ENCODE results near the gene PHF1.
"Not testable (repeated sequence)": the region's sequence is repeated elsewhere in the genome, so short reads cannot be mapped to it uniquely, and the experiment has no call there.

The PHF1 gene

DNA sequence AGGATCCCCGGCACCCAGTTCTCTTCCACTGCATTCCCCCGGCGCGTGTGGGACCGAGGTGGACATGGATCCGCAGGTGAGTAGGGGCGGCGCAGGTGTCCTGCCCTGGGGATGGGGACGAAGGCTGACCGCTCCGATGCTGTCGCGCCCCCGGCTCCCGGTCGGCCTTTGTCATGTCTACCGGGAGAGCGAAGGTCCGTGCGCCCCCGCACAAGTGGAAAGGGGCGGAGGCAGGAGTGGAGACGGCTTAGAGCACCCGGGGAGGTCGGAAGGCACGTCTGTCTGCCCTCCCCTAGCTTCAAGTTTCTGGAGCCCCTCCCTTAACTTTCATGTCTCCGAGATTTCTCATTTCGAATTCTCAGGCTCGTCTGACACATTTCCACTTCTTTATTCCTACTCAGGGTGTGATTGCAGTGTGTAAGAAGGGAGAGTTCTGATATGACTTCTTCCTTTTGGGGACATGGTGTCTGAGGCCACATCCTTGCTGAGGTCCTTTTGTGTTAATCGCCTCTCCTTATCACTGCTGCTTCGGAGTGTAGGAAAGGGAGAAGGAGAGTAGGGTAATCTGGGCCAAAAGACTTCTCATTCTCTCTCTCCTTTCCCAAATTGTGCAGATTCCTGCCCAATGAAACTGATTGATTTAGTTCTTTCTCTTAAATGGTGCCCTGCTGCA is 18.8 kb upstream of the PHF1 start:
- DNase-seq (ENCODE audit: low spot score) = peak; percentile 31

DNA sequence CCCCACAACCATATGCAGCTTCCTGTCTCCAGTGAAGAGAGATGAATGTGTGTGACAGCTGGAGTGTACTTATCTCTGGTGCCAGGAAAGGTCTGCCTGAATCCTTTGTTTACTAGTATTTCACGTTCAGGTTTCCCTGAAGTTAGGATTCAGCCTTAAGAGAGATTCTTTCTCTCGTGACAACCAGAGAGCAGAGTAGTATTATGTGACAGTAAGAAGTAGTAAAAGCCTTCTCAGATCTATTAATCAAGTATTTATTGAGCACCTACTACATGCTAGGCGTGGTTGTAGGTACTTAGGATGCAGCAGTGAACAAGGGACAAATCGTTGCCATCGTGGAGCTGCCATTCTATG is 18.2 kb upstream of the PHF1 start:
- no peak for DNase-seq (ENCODE audit: low spot score)

DNA sequence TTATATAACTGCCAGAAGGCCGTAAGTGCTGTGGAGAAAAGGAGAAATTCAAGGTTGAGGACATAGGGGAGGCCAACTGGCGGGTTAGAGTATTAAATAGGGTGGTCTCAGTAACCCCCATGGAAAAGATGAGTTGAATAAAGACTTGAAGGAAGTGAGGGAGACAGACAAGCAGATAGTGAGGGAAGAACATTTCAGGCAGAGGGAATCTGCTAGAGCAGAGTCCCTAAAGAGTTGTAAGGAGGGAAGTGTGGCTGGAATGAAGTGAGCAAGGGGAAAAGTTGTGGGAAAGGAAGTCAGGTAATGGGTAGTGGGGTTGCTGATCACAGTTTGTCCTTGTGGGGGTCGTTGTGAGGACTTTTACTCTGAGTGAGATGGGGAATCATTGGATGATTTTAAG is 17.8 kb upstream of the PHF1 start:
- DNase-seq (ENCODE audit: low spot score) = no peak

DNA sequence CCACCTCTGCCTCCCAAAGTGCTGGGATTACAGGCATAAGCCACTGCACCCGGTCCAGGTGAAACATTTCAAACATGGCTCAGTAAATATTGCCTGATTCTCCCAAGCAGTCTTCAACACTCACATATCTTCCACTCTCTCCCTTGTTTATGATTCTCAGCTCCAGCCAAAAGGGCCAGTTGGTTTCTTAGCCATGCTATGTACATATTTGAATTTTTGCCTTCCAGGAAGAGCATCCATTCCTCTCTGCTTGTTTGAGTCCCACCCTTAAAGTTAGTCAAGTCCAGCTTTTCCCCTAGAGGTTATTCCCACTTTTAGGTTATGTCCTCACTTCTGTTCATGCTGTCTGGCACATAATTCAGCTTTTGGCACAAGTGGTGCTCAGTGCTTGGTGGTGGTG is 13.3 kb upstream of the PHF1 start:
- DNase-seq (ENCODE audit: low spot score) = no peak

DNA sequence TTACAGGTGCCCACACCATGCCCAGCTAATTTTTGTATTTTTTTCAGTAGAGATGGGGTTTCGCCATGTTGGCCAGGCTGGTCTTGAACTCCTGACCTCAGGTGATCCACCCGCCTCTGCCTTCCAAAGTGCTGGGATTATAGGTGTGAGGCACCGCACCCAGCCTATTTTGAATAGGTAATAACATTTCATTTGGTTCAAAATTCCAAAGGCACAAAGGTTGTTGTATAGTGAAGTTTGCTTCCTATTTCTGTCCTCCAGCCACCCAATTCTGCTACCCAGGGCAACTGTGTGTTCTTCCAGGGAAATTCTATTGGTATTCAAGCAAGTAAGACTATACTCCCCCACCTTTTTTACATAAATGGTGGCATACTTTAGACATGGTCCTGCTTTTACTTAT is 12.2 kb upstream of the PHF1 start:
- not testable (repeated sequence) for DNase-seq (ENCODE audit: low spot score)

DNA sequence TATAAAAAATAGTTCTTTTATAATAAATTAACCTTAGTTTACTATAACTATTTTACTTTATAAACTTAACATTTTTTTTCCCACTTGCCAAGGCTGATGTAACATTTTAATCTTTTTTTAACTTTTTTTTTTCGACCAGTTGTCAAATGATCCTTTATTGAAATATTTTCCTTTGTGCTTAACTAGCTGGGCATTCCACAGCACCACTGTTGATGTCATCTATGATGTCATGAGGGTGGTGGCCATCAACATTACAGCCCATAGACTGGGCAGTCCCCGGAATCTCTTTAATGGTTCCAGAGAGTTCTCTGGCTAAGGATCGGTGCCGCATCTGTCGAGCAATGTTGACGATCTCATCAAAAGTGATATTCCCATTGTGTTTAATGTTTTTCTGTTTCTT is 10.9 kb upstream of the PHF1 start:
- DNase-seq (ENCODE audit: low spot score) = not testable (repeated sequence)

DNA sequence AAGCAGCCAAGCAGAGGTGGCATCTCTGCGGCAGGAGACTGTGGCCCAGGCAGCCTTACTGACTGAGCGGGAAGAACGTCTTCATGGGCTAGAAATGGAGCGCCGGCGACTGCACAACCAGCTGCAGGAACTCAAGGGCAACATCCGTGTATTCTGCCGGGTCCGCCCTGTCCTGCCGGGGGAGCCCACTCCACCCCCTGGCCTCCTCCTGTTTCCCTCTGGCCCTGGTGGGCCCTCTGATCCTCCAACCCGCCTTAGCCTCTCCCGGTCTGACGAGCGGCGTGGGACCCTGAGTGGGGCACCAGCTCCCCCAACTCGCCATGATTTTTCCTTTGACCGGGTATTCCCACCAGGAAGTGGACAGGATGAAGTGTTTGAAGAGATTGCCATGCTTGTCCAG is 5.9 kb upstream of the PHF1 start:
- DNase-seq (ENCODE audit: low spot score) = no peak

DNA sequence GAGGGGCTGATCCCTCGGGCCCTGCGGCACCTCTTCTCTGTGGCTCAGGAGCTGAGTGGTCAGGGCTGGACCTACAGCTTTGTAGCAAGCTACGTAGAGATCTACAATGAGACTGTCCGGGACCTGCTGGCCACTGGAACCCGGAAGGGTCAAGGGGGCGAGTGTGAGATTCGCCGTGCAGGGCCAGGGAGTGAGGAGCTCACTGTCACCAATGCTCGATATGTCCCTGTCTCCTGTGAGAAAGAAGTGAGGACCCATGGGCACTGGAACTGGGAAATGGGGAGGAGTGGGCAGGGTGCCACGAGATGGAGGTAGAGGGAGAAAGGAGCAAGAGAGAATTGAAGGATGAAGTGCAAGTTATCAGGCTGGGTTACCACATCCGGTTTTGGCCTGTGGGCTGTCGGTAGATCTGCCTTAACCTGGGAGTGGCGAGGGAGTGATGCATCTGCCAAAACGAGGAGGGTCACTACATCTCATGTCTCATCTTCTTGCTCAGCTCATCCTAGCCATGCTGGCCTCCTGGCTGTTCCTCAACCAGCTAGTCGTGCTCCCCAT is 5.4 kb upstream of the PHF1 start:
- DNase-seq (ENCODE audit: low spot score) = no peak

DNA sequence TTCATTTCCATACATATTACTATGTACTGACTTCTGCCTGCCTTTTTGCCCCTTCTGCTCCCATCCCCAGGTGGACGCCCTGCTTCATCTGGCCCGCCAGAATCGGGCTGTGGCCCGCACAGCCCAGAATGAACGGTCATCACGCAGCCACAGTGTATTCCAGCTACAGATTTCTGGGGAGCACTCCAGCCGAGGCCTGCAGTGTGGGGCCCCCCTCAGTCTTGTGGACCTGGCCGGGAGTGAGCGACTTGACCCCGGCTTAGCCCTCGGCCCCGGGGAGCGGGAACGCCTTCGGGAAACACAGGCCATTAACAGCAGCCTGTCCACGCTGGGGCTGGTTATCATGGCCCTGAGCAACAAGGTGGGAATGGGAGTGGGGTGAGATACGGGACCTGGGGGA is 4.7 kb upstream of the PHF1 start:
- DNase-seq (ENCODE audit: low spot score) = no peak

DNA sequence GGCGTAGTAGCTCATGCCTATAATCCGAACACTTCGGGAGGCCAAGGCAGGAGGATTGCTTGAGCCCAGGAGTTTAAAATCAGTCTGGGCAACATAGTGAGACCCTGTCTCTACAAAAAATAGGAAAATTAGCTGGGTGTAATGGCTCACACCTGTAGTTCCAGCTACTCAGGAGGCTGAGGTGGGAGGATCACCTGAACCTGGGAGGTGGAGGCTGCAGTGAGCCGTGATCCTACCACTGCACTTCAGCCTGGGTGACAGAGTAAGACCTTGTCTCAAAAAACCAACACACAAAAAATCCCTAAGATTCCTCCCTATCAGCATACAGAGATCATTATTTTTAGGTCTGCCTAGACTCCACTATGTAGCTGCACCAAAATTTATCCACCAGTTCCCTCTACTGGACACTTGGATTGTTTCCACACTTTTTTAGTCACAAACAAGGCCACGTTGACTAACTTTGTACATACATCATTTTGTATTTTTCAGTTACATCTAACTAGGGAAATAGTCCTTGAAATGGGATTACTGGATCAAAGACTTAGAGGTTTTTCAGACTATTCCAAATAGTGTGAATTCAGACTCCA is 3.6 kb upstream of the PHF1 start:
- DNase-seq (ENCODE audit: low spot score) = no peak

DNA sequence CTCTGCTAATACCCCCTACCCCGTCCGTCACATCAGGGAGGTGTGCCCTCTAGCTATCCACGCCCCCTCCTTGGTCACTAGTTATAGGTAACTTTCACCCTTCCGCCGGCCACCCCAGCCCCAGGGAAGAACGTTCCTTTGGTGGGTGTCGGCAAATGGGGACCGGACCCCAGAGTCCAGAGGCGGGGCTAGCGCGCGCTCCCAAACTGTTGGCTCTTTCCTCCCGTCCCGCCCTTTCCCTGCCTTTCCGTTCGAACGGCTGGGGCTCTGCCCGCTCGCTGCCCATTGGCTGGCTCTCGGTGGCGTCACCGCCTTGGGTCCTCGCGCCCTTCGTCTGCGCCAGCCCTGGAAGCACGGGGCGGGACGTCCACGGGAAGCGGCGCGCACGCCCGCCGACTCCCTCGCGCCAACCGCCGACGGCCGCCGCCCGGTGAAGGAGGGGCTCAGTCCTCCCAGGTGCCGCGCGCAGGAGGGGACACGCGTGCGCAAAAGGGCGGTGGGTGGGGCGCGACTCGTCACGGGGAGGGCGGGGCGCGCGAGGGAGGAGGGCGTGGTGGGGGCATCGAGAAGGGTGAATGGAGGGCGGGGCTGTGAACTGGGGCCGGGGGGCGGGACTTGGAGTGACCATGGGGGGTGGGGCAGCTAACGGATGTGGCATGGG is 634 bp upstream of the PHF1 start:
- DNase-seq (ENCODE audit: low spot score) = peak; percentile 95

DNA sequence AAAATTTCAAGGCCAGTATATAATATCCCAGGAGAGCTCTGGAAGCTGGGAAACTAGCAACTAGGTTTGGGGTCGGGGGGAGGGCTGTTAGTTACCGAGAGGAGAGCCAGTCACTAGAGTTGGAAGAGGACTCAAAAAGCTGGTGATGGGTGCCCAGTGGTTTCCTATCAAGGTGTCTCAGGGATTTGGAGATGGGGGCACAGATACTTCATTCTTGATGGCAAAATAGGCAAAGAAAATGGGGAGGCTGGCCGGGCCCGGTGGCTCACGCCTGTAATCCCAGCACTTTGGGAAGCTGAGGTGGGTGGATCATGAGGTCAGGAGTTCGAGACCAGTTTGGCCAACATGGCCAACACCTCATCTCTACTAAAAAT is 805 bp downstream of the PHF1 start:
- no peak for DNase-seq (ENCODE audit: low spot score)

DNA sequence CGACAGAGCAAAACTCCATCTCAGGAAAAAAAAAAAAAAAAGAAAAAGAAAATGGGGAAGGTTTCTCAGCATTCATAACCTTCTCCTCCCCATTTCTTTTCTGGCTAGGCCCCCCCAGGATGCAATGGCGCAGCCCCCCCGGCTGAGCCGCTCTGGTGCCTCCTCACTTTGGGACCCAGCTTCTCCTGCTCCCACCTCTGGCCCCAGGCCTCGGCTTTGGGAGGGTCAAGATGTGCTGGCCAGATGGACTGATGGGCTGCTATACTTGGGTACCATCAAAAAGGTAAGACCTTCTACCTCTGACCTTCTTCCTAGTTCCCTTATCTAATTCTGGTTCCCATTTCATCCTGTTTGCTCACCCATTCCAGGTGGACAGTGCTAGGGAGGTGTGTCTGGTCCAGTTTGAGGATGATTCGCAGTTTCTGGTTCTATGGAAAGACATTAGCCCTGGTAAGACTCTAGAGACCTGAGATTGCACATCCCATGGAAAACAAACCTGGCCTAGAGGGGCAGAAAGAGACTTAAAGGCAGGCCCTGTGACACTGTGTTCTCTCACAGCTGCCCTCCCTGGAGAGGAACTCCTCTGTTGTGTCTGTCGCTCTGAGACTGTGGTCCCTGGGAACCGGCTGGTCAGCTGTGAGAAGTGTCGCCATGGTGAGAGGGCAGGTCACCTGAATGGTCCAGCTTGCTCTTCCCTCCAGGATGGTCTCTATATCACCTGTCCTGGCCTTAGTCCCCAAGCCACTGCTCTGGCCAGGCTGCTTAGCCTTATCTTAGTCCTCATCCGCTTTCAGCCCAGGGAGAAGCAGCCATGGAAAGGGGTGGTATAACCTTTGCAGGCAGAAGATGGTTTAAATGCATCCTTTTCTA is 1.6 kb downstream of the PHF1 start:
- DNase-seq (ENCODE audit: low spot score) = no peak

DNA sequence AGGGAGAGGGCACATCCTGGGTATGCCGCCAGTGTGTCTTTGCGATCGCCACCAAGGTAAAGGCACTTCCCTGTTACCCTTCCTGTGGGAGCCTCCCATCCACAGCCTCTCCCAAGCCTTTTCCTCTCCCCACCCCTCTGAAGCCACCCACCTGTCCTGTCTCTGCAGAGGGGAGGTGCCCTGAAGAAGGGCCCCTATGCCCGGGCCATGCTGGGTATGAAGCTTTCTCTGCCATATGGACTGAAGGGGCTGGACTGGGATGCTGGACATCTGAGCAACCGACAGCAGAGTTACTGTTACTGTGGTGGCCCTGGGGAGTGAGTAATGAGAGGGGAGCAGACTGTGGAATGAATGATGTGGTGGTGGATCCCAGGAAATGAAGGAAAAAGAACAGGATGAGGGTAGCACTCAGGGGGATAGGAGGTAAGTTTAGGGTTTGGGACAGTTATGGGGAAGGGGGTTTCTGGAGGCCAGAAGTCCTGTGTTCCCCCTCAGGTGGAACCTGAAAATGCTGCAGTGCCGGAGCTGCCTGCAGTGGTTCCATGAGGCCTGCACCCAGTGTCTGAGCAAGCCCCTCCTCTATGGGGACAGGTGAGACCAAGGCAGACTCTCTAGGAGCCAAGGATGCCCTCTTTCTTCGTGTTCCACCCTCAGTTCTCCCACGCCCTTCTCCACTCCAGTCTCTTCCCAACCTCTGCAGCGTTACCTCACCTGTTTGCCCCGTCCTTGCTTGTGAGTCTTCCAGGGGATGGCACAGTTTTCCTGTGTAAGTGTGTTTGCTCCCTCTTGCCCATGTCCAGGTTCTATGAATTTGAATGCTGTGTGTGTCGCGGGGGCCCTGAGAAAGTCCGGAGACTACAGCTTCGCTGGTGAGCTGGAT is 2.7 kb downstream of the PHF1 start:
- DNase-seq (ENCODE audit: low spot score) = no peak

DNA sequence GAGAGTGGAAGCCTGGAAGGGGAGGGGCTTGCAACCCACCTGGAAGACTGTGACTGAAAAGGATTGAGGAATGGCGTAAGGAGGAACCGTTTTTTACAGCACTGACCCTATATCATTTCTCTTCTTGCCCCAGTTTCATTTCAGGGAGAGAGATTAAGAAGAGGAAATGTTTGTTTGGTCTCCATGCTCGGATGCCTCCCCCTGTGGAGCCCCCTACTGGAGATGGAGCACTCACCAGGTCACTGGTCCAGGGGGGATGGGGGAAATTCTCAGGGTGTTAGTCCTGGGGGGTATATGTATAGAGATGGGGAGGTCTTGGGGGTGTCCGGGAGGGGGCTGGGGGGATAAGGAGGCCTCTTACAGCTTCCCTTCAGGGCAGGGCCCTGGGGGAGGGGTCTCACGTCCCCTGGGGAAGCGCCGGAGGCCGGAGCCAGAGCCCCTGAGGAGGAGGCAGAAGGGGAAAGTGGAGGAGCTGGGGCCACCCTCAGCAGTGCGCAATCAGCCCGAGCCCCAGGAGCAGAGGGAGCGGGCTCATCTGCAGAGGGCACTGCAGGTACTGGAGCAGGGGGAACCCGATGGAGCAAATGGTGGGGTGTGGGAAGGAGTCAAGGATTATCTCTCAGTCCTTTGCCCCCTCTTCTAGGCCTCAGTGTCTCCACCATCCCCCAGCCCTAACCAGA is 3.9 kb downstream of the PHF1 start:
- DNase-seq (ENCODE audit: low spot score) = no peak

DNA sequence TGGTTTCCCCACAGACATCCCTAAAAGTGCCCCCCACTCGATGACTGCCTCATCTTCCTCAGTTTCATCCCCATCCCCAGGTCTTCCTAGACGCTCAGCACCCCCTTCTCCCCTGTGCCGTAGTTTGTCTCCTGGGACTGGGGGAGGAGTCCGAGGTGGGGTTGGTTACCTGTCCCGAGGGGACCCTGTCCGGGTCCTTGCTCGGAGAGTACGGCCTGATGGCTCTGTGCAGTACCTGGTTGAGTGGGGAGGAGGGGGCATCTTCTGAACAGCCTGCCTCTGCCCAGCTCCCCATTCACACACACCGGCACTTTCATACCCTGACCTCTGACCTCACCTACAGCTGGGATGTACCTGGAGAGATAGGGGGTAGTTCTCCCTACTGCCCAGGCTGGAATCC is 5.0 kb downstream of the PHF1 start:
- DNase-seq (ENCODE audit: low spot score) = no peak

DNA sequence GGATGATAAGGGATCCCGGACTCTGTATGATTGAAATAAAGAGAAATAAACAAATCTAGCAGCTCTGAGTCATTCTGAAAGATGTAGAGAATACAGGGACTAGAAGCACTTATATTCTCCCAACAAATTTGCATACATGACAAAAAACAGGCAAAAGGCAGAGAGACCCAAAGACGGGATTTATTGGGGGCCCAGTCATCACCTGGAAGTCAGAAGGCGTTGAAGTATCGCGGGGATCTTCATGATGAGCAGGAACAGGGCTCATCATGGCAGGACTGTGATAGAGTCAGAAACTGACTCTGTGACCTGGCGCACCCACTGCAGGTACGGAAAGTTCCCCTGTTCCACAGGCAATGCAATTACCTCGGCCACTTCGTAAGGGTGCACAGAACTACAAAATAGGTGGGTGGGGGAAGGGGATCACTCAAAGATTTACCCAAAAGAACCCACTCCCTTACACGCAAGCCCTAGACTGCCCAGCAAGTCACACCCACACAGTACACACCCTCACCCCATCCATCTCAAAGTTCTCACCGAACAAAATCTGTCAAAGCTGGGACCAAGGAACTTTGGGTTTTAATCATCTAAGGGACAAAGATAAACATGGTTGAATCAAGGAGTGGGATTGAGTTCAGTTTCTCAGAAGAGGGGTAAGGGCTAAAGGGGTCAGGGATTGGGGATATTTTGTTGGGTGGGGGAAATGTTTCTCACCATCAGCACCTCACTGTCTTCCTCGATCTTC is 5.7 kb downstream of the PHF1 start:
- DNase-seq (ENCODE audit: low spot score) = no peak

DNA sequence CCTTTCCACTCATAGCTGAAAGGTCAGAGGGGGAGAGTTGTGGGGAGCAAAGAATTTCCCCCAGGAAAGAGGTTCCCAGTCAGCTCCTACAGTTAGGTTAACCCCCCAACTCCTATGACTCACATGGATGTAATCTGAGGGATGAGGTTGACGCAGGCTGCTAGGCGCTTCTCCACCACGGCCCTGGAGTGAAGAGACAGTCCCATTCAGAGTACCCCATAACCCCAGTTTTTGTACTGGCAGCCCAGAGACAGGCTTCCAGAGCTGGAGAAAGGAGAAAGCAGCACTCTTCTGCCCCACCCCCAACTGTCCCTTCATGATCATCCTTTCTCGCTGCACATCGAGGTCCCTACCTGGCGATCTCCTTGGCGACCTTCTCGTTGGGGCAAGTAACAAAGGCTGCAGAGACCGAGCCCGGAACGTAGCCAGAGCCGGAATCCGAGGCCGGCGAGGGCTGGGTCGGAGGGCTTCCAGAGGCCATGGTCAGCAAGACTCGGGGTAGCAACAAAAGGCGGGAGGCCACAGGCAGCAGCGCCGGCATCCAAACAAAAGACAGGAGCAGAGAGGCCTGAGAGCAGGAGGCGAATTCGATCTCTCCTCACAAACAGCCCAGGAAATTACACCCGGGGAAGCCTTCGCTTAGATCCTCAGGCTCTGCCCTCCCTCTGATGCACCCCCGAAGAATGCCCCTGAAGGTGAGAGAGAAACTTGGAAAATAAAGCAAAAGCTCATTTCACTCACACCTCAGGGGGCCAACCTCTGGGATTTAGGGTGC is 6.5 kb downstream of the PHF1 start:
- no peak for DNase-seq (ENCODE audit: low spot score)

DNA sequence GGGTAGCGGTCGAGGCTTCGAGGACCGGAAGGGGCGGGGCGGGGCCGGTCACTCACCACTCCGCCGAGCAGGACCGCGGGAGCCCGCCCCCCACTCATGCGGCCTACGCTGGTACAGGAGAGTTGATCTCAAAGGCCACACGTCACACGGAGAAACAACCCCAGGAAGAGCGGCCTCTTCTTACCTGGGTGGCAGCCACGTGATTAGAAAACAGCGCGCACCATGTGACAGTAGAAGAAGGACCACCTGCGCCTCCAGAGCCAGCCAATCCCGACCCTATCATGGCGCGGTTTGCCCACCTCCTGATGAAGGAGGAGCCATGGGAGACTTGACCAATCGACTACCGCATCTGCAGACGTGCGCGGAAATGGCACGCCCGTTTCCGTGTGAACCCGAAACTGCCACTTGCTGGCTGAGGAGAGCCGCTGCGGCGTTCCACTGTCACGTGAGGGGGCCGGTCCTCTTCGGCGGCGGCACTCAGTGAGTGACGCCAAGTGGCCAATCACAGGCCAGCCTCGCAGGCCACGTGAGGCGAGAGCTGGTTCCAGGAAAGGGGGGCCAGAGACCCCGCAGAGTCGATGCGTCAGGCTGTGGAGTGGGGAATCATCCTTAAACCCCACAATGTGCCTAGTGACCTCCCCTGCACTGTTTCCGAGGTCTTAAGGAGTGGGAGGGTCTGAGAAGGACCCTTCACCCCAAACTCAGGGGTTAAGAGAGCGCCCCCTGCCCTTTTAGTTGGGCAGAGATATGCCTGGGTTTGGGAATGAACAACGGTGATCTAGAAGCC is 7.3 kb downstream of the PHF1 start, which contains the start of gene CUTA:
Gene CUTA (minus strand): TSS at position 205 of the 787 bp plus-strand sequence. CDS start 107 bp downstream, at position 98.
- peak; percentile 86 for DNase-seq (ENCODE audit: low spot score)

Data from iPS-NIHi11 (cell line).